C4-2B (cell line): ENCODE data around the gene FAM53B.

Experiments
- H3K27ac ChIP-seq: fragments of 450-650 bp; 2 replicates; pipeline ENCODE4 v1.5.1; 2017
- ZFX ChIP-seq: fragments of 450-650 bp; IDR thresholded peaks from 2 replicates; pipeline ENCODE4 v1.6.1; 2017
- TF ChIP-seq, protein P1 (sequence below): fragments of 450-650 bp; conservative IDR thresholded peaks from 2 replicates; pipeline ENCODE4 v1.5.1; 2017; ENCODE audit warnings: mild to moderate bottlenecking

Gene FAM53B

DNA sequence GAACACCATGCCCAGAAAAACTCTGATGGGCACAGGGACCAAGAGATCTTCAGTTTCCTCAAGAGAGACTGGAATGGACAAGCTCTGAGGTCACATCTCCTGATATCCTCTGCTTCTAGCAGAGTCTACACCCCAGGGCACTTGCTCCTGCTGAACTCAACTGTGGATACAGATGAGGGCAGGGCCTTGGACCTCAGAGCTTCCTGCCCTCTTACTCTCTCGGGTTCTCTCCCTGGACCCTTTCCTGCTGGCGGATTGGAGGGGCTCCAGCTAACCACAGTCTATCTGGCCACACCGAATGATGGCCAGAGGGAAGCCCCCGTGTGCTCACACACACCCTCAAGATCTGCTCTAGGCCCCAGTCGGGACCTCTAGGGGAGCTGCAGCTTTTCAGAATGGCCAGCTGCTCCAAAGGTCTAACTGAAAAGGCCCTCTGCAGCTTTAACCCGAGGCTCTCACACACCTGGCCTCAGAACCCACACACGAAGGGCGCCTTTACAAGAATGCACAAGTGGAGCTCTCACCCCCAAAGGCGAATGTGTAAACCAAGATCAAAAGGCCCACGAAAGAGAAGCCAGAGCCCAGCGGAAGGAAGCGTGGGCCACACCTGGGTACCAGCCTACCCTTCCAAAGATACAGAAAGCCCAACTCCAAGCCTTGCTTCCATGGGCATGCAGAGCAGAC is 65.5 kb downstream of the FAM53B start:
- no peak for TF ChIP-seq ZFX
- TF ChIP-seq, protein P1, sequence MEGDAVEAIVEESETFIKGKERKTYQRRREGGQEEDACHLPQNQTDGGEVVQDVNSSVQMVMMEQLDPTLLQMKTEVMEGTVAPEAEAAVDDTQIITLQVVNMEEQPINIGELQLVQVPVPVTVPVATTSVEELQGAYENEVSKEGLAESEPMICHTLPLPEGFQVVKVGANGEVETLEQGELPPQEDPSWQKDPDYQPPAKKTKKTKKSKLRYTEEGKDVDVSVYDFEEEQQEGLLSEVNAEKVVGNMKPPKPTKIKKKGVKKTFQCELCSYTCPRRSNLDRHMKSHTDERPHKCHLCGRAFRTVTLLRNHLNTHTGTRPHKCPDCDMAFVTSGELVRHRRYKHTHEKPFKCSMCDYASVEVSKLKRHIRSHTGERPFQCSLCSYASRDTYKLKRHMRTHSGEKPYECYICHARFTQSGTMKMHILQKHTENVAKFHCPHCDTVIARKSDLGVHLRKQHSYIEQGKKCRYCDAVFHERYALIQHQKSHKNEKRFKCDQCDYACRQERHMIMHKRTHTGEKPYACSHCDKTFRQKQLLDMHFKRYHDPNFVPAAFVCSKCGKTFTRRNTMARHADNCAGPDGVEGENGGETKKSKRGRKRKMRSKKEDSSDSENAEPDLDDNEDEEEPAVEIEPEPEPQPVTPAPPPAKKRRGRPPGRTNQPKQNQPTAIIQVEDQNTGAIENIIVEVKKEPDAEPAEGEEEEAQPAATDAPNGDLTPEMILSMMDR, result no peak
- no peak overlapping the region for H3K27ac ChIP-seq

DNA sequence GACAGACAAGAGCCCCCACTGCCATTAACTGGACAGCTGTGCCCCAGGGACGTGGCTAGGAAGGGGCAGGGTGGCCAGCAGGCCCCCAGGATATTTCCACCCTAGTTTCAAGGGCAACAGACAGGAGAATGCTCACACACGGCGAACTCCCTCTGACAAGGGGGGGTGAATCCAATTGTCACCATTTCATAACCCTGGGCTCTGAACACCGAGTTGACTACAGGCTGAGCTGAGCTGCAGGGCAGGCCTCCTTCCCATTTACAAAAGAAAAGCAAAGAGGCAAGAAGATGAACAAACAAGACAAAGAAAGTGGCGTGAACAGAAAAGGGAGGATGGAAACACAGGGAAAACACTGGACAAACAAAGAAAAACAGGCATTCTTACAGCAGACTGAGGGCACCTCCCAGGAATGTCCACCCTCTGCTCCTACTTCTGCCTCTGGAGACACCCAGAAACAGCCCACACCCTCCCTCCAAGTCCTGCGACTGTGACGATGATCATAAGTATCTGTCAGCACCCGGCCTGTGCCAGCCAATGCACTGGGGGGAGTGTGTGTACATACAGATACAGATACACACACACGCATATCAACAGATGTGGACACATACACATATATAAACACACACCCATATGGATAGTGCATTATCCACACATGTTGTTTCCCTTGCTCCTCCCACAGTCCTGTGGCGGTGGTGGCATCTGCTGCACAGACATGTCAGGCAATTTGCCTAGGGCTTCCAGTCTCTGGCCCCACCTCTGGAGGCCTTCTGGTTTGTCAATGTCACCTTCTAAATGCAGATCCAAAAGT is 66.2 kb downstream of the FAM53B start:
- no peak overlapping the region for H3K27ac ChIP-seq
- TF ChIP-seq, protein P1, result no peak
- no peak for TF ChIP-seq ZFX

- no peak overlapping the region for H3K27ac ChIP-seq
- TF ChIP-seq ZFX, result no peak
- TF ChIP-seq, protein P1, result no peak
Measured at GRCh38 chr10:124677293-124677699, 66.9 kb downstream of the FAM53B start.

GRCh38 chr10:124676416-124677062 is 67.6 kb downstream of the FAM53B start:
- H3K27ac ChIP-seq, result no peak overlapping the region
- TF ChIP-seq ZFX, result no peak
- TF ChIP-seq, protein P1, result no peak

- TF ChIP-seq, protein P1, result no peak
- TF ChIP-seq ZFX, result no peak
- no peak overlapping the region for H3K27ac ChIP-seq
Measured at GRCh38 chr10:124675824-124676223, 68.4 kb downstream of the FAM53B start.

DNA sequence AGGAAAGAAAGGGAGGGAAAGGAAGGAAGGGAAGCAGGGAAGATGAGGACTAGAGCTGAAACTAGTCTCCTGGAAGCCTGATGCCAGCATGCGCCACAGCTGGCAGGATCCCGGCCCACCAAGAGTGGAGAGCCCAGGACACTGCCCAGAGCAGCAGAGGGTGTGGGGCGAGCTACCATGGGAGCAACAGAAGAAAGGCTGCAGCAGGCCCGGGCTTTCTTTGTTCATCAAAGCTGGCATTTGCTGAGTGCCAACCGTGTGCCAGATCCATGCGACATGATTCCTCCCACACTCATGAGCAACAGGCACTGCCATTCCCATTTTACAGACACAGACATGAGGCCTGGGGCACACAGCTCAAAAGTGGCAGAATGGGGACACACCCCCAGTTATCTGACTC is 68.9 kb downstream of the FAM53B start:
- TF ChIP-seq ZFX, result no peak
- TF ChIP-seq, protein P1, result no peak
- H3K27ac ChIP-seq, result no peak overlapping the region

GRCh38 chr10:124674768-124675222 is 69.4 kb downstream of the FAM53B start:
- TF ChIP-seq, protein P1, result no peak
- no peak for TF ChIP-seq ZFX
- H3K27ac ChIP-seq, result no peak overlapping the region
